Measurements from ENCODE around the gene DPP7.
"Not testable (repeated sequence)": the region's sequence is repeated elsewhere in the genome, so short reads cannot be mapped to it uniquely, and the experiment has no call there.

Gene DPP7

GRCh38 chr9:137128862-137129455 lies 14.4 kb upstream of the DPP7 start:
- no peak for DNase-seq

- DNase-seq = no peak
These were observed 13.8 kb upstream of the DPP7 start for GRCh38 chr9:137128158-137128861.

DNA sequence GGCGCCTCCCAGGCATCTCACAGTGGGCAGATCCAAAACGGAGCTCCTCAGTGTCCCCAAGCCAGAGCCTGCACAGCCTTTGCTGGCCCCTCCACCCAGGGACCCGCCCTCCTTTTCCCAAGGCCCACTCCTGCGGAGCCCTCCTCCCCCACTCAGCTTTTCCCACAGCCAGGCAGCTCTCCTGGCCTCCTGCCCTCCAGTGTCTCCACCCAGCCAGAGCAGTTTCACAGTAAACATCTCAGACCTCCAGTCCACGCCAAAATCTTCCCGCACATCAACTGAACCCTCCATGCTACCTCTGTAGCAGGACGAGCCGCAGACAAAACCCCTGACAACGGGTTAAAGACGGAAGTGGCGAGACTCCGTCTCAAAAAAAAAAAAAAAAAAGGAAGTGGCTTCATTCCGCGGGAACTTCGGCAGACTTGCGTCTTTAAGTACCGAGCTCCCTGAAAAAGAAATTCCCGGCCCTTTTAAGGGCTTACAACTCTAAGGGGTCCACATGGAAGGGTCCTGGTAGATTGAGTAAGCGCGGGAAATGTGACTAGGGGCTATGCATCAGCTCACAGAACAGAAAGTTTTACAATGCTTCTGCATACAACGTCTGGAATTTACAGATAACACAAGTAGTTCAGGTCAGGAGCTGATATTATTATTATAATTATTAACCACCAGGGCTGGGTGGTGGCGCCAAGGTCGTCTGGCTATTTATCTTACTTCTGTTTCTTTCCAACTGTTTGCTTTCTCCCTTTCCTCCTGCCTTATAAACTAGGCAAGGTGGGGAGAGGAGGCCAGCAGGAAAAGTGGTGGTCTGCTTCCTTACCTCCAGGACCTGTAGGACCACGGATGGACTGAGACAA lies 13.0 kb upstream of the DPP7 start:
- no peak for DNase-seq

DNA sequence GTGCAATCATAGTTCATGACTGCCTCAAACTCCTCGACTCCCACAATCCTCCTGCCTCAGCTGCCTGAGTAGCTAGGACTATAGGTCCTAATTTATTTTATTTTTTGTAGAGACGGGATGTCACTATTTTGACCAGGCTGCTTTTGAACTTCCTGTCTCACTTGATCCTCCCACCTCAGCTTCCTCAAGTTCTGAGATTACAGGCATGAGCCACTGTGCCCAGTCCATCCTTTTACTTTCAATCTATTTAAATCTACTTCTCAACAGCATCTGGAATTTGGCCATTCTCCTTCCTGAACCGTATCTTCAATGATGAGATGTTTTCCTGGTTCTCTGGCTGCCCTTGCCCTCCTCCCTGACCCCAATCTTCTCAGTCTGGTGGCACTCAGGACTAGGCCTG lies 12.3 kb upstream of the DPP7 start:
- DNase-seq = no peak

DNA sequence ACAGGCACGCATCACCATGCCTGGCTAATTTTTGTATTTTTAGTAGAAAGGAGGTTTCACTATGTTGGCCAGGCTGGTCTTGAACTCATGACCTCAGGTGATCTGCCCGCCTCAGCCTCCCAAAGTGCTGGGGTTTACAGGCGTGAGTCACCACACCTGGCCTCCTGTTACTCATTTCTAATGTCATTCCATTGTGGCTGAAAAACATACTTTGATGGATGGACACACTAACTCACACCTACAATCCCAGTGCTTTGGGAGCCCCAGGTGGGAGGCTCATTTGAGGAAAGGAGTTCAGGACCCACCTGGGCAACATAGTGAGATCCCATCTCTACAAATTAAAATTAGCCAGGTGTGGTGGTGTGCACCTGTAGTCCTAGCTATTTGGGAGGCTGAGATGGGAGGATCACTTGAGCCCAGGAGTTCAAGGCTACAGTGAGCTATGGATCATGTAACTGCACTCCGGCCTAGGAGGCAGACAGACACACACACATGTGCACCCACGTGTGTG lies 9.5 kb upstream of the DPP7 start:
- DNase-seq = not testable (repeated sequence)

GRCh38 chr9:137123468-137123837 lies 8.9 kb upstream of the DPP7 start:
- DNase-seq = no peak

GRCh38 chr9:137122796-137123467 lies 8.4 kb upstream of the DPP7 start:
- not testable (repeated sequence) for DNase-seq

DNA sequence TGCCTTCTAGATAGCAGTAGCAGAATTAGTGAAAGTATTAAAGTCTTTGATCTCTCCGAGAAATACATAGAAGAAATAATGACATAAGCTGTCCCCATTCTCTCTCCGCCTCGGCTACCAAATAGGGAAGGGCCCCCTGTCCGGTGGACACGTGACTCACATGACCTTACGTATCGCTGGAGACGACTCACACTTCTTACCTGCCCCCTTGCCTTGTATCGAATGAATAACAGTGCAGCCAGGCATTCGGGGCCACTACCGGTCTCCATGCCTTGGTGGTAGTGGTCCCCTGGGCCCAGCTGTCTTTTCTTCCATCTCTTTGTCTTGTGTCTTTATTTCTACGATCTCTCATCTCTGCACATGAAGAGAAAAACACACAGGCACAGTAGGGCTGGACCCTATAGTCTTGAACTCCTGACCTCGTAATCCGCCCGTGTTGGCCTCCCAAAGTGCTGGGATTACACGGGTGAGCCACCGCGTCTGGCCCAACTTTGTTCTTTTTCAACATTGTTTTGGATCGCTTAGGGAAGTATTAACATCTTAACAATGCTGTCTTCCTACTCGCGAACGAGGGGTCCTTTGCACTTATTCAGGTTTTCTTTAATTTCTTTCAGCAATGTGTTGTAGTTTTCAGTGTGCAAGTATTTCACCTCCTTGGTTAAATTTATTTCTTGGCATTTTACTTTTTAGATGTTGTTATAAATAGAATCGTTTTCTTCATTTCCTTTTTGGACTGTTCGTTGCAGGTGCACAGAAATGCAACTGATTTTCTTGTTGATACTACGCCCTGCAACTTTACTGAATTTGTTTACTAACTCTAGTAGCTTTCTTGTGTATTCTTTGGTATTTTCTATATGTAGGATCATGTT lies 7.6 kb upstream of the DPP7 start:
- DNase-seq = not testable (repeated sequence)

DNA sequence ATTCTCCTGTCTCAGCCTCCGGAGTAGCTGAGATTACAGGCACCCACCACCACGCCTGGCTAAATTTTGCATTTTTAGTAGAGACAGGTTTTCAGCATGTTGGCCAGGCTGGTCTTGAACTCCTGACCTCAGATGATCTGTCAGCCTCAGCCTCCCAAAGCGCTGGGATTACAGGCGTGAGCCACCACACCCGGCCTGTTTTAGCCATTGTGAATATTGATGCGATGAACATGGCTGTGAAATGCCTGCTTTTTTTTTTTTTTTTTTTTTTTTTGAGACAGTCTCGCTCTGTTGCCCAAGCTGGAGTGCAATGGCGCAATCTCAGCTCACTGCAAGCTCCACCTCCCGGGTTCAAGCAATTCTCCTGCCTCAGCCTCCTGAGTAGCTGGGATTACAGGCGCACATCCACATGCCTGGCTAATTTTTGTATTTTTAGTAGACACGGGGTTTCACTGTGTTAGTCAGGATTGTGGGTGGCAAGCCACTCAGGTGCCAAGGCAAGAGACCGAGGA lies 3.6 kb upstream of the DPP7 start:
- DNase-seq = not testable (repeated sequence)

DNA sequence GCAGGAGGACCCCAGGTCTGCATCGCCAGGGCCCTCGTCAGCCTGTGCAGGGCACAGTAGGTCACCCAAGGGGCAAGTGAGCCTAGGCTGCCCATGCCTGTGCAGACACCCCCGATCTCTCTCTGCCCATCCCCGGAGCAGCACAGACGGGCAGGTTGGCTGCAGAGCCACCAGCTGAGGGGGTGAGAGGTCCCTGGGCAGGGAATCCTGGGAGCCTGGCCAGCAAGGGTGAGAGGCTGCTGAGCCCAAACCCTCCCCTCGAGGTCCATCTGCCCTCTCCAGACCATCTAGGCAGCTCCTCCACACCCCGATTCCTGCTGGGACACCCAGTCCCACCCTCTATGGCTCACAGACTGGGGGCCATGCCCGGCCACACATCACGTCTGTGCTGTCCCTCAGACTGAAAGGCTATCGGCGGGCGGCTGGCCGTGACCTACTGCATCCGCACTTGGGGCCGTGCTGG lies 2.8 kb upstream of the DPP7 start:
- DNase-seq = no peak

GRCh38 chr9:137116728-137117127 lies 2.2 kb upstream of the DPP7 start:
- no peak for DNase-seq

- no peak for DNase-seq
These were observed 1.5 kb upstream of the DPP7 start for GRCh38 chr9:137116027-137116507.

DNA sequence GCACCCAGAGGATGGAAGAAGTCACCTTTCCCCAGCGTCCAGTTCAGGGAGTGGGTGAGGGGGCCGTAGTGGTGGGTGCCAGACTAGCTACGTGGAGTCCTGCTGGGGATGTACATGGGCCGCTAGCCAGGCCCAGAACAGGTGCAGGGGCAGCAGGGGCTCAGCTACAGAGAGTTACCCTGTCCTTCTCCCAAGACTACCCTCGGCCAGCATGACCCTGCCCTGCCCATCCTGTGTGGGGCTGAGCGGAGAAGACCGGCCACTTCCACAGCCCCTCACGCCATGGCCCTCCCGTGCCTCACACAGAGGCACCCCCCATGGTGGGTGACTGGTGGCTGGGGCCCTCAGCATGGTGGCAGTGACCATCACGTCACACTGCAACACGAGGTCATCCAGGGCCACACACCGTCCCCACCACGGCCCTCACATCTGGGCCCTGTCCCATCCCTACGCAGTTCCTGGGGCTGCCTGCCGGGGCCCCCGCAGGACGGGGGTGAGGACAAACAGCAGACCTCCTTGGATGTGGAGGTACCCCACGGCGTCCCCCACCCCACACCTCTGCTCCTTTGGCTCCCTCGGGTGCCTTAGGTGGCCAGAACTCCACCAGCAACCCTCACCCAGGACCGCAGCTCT lies 977 bp upstream of the DPP7 start:
- no peak for DNase-seq

- DNase-seq = no peak
These were observed 317 bp downstream of the DPP7 start for GRCh38 chr9:137114220-137114612.

DNA sequence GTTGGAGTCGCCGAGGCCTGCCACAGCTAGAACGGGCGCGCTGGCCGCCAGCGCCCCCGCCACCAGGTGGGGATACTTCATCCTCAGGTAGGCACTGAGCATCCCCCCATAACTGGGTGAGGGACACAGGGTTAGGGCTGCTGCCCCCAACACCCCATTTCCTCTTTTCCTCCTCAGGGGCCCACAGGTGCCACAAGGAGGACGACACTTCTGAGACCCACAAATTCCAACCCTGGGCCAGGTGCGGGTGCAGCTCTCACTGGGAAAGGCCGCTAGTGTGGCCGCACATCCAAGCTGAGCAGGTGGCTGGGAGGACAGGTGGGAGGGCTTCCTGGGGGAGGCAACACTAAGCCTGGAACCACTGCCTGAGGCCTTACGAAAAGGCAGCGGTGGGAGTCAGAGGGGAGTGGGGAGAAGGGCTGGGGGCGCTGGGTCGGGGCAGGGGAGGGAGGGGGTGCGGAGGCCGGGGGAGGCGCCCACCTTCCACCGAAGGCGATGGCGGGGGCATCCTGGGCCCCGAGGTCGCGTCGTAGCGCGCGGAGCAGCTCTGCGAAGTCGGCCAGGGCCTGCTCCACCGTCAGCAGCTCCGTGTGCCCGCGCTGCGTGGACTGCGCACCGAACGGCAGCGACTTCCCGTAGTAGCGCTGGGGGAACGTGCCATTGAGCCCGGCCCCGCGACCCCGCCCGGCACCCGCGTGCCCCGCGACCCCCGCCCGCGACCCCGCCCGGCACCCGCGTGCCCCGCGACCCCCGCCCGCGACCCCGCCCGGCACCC lies 961 bp downstream of the DPP7 start:
- DNase-seq = no peak

DNA sequence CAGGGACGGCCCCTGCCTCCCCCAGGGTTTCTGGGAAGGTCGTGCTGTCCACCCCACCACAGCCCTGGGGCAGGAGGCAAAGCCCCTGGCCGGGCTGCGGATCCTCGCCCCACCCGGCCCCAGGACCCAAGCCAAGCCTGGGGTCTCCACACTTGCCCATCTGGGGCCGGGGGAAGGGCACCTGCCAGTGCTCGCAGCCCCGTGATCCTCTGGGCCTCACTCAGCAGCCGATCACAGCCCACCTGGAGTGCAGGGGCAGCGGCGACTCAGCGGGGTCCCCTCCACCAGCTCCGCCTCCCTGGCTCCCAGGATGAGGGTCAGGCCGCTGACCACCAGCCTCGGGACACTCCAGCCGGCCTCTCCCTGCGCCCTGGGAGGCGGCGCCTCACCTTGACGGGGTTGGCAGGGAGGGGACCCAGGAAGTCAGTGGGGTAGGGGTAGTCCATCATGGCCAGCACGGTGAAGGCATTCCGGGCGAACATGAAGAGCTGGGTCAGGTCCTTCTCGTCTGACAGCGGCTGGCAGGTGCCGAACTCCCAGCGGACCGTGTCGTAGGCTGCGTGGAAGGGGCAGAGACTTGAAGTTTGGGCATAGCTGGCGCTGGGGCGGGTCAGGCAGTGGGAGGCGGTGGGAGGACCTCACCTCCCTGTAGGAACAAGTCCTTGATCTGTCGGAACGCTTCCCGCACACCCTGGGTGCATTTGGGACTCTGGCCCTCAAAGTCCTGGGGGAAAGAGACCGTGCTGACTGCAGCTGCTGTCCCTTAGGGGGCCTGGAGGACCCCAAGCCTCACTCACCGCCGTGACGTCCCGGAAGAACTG lies 1.8 kb downstream of the DPP7 start:
- no peak for DNase-seq

DNA sequence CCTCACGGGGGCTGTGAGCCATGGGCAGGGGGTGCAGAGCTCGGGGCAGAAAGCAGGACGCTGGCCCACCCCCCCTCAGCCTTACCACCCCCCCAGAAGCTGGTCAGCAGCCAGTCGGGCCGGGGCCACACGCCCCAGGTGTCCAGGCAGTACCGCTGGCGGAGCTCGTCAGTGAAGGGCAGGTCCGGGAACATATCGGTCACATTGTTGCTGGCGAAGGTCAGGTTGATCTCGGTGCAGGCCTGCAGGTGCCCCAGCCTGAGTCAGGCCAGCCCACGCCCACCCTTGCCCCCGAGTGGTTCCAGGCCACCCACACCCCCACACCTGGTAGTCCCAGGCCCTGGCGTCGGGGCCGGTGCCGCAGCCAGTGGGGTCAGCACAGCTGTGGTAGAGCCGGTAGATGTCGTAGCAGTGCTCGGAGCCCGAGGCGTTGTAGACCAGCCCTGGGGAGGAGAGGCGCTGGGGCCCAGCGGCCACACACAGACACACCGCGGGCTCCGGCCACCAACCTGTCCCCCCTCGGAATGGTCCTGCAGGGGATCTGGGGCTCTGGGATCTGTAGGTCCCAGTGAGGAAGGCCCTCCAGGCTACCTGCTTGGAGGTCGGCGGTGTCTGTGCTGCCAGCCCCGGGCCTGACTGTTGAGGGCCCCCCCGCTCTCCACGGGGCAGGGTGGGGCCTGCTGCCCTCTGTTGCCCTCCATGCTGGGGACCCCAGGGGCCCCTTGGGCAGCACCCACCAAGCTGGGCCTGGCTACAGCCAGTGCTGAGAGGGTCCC lies 2.6 kb downstream of the DPP7 start:
- DNase-seq = no peak
